HG02870 (cell line): Measurements from ENCODE around the gene SPAG16.

Source experiments
- ATAC-seq: cut with Tn5 transposase; IDR thresholded peaks from one replicate; pipeline ENCODE4 v1.9.1; 2021; ENCODE audit warnings: mild to moderate bottlenecking, moderate library complexity; ENCODE audit not compliant: unreplicated experiment

SPAG16 gene

DNA sequence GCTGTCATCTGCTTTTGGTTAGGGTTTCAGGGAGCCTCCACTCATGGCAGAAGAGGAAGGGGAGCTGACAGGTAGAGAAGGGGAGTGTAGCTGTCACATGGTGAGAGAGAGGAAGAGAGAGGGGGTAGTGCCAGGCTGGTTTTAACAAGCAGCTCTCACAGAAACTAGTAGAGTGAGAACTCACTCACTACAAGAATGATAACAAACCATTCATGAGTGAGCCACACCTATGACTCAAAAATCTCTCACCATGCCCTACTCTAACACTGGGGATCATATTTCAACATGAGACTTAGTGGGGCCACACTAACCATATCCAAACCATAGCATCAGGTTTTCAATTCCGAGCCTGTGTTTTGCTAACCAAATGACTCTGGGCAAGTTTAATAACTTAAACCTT is 851.7 kb downstream of the SPAG16 start:
- ATAC-seq, result no peak

DNA sequence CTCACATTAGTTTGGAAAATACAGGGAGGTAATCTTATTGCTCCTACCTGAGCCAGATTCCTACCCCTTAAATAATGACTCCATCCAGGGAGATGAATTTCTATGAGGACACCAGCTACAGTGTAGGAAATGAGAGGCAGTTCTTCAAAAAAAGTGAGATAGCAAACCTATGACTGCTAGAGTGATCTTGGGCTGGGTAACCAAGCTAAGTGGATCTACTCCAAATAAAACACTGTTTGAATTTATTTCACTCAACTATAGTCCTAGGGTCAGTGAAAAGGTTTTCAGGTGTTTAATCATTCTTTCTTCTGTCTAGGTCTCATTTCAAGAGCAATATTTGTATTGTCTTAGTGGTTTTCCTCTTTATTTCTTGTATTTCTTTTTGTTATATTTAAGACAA is 854.5 kb downstream of the SPAG16 start:
- ATAC-seq, result no peak

DNA sequence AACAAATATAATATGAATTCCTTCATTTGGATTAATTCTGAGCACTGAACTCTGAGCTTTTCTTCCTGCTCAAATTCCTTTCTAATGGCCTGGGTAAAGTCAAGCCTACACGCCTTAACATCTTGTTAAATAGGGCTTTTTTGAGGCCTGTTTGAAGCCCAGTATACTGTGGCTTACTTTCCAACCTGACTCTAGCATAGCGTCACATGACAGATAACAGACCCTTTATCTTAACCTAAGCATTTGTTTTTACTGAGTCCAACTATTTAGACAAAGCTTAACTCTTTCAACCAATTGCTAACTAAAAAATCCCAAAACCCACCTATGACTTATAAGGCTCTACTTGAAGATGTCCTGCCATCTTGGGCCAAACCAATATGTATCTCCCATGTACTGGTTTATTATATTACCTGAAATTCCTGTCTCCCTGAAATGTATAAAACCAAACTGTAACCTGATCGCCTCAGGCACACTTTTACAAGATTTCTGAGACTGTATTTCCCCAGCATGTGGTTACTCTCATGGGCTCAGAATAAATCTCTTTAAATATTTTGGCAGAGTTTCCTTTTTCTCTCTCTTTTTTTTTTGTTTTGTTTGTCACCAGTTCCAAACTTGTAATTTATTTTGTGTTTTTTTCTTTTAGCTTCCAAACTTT is 855.5 kb downstream of the SPAG16 start:
- no peak for ATAC-seq

DNA sequence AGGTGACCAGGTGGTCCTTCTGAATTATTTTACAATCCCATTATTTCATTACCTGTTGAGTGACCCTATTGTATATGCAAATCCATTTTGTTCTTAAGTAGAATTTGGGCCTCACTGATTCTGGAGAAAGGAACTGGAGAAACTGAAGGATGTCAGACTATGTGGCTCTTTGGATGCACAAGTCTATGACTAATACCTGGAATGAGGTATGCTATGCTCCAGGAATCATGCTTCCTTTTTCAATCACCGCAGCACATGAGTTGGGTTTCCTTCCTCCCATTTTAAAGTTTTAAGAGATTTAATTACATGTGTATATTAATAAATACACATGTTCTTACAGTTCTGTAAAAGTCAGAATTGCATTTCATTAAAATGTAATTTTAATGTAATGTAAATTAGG is 872.7 kb downstream of the SPAG16 start:
- peak; percentile 69 for ATAC-seq

DNA sequence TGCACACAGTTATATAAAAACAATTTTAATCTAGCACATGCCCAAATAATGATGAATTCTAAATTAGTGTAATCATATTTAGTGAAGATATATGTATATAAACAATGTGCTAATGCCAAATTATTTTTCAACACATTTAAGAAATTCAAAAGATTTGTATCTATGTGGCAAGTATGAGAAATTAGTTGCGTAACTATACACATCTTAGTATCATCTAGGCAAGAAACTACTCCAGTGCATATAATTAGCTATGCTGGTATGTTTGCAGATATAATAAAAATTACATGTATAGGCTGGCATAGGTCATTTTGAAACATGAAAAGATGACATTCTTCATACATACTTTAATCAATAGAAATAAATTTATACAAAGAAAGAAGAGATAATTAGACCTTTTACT is 874.6 kb downstream of the SPAG16 start:
- no peak for ATAC-seq

DNA sequence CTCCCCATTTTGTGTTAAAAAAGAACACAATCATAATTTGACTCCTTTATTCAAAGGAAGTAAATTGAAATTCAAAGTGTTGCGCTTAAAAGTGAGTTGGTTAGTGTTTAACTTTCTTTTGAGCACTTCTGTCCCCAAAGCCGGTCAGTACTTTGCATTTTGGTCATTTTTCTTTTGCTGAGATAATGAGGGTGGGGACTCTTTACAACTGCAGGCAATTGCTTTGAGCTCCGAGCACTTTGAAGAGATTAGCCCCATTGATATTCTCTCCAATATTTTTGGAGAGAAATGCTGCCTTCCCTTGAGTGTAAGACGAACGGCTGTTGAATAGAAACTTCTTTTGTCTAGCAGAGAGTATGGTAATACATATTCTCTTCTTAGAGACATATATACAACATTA is 885.0 kb downstream of the SPAG16 start:
- no peak for ATAC-seq

DNA sequence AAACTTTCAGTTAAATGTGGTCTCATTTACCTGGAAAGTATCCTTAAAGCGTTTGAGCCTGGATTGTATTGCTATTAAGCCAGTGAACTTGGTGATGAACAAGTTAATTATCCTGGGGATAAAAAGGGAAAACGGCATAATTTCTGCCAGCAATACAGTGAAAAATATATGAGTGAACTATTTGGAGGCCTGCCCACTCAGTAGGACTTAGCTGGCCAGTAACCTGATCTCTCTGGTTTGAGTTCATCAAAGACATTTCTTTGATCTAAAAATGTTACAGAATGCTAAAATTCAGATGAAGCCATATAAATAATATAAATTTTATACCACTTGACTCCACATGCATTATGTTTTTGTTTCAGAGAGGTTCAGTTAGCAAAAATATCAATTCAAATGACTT is 885.5 kb downstream of the SPAG16 start:
- no peak for ATAC-seq

DNA sequence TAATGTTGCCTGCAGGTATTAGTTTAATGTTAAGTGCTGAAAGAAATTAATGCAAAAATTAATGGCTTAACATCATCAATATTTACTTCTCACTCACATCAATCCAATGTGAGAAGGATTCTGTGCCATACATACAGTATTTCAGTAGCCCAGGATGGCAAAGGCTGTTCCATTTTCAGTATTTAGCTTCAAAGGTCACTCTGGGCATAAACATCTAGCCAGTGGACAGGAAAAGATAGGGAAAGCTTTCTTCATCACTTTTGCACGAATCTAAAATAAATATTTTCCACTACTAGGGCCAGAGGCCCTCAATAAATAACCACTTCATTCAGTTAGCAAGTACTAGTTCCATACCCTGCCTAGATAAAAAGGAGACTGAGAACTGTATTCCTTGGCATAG is 890.3 kb downstream of the SPAG16 start:
- no peak for ATAC-seq

DNA sequence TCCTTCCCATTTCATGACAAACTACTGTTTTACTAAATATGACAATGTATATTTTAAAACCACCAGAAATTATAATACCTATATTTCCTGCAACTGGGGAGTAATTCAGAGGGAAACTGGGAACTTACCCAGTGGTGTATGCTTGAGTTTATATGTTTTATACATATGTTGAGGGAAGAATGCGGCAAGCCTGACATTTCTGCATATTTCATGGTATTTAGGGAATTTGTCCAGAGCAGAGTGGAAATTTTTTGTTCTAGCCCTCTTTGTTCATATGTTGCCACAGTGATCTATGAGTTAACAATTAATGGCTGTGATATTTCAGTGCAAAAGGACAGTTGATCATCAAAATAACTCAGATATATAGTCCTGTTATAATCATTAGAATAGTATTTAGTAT is 895.8 kb downstream of the SPAG16 start:
- no peak for ATAC-seq

DNA sequence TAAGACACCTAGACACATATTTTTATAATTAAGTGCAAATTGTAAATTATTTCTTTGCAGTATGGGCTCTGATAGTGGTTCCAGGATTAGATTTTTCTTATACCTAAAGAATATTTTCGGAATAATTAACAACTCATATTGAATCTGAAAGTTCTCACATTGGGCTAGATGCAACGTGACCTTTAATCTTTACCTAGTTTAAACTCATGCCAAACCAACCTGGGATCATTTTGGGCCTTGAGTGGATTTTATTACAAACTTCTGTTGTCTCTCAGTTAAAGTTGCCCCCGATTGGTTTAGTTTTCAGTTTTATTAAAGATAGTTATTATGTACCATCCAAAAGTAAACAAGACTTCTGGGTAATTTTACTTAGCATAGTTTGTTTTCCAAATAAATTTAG is 896.4 kb downstream of the SPAG16 start:
- ATAC-seq, result no peak

DNA sequence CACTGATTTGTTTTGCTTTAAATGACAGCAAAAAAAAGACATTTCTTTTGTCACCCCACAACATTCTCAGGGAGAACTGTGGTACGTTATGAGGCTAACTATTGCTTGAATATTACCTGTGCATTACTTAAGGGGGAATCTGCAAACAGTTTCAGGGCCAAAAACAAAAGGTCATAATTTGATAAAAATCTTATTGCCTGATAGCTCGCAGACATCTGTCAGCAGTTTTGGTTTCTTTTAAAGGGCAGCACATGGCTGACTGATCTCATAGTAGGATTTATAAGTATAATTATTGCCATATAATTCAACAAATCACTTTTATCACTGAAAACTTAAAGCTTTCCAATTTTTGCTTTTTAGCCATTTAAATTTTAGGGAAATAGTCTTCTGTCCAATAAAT is 900.2 kb downstream of the SPAG16 start:
- no peak for ATAC-seq

DNA sequence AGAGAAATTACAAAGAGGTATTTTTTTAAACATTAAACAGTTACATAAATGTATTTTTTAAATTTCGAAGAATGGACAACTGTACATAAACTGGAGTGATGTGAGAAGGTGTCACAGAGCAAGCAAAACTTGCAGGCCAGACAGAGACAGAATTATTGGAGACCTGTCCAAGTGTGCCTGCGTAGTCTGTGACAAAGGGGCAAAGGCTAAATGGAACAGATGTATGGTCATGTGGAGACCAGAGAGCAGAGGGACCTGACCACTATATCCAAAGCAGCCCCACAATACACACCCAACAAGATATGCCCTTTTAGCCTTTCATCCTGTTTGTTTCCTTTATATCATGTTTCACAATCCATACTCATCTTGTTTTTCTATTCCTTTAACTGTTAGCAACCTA is 901.3 kb downstream of the SPAG16 start:
- no peak for ATAC-seq

DNA sequence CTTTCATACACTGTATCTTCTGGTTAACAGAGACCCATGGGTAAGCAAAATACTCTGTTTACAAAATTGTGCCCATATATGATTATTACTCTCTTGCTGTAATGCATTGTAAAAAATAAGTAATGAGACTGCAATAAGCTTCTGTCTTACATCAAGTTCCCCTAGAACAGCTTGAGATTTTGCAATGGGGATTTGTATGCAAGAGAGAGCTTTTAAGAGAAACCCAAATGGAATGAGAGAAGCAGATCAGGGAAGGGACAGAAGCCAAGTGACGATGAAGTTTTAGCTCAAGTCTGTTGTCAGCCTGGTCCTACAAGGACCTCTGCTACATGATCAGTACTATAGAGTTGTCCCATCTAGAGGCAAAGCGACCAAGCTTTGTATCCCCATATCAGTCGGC is 908.4 kb downstream of the SPAG16 start:
- ATAC-seq, result no peak

DNA sequence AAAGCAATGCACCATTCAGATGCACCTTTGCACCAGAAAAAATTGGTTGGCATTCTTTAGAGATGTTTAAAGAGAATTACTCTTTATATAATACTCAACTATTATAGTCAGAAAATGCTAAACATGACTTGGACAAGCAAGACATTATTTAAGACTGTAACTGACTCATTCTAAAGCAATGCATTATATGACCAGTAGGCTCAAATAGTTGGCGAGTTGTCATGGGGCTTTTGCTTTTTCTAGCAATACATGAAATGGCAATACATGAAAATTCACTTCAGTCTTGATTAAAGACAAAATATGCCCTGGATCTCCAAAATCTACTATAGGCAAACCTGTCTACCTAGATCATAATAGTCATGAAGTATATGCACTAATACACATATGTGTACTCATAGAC is 909.7 kb downstream of the SPAG16 start:
- ATAC-seq, result no peak

DNA sequence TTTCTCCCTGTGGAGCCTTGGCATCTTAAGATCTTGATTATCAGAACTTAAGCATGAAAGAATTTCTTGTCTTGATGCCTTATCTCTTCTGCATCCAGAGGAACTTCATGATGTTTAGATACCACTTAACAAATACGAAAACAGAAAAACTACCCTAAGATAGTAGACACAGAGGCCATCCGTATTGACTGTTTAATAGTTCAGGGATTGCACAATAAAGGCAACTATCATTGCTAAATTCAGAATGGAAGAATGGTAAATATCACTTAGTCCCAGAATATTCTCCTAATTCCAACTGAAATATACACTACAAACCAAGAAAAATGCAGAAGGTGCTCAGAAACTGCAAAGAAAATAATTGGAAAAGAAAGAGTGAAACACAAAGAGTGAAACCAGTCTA is 912.0 kb downstream of the SPAG16 start:
- ATAC-seq, result no peak

DNA sequence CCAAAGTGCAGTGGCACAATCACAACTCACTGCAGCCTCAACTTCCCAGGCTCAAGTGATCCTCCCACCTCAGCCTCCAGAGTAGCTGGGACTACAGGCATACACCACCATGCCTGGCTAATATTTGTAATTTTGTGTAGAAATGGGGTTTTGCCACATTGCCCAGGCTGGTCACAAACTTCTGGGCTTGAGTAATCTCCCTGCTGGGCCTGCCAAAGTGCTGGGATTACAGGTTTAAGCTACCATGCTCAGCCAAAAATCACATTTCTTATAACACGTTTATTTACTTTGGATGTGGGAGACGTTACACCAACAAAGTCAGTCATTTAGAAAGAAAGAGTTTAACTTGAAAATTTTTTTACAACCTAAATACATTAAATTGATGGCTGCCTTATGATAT is 917.6 kb downstream of the SPAG16 start:
- ATAC-seq, result no peak

DNA sequence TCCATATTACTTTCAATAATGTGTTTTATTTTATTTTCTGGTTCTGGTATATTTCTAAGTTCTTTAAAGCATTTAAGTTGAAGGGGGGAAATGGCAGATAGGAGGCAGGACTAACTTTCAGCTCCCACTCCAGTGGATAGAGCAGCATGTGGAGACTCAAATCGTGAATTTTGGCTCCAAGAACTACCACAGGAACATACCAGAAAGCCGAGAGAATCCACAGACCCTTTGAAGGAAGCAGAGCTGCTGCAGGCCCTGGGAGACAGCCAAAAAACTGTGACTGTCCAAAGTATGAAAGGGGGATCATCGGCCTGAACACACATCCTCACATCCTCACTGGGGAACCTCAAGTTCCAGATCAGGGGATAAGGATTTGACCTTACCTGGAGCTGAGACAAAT is 919.0 kb downstream of the SPAG16 start:
- ATAC-seq, result no peak

DNA sequence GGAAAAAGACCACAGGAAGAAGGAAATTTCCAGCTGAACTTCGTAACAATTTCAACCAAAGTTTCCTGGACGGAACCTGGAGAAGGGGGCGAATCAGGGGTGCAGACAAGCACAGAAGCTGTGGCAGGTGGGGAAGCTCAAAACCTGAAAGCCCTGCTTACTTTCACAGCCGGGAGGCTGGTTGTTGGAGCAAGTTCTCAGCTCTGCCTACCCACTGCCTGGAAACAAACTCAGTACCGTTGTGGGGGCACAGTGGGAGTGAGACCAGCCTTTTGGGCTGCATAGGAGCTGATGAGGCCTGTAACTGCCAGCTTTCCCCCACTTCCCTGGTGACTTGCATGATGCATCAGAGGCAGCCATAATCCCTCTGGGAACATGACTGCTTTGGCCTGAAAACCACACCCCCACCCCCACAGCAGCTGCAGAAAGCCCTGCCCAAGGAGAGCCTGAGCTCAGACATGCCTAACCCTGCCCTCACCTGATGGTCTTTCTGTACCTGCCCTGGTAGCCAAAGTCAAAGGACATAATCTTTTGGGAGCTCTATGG is 919.6 kb downstream of the SPAG16 start:
- ATAC-seq, result no peak

DNA sequence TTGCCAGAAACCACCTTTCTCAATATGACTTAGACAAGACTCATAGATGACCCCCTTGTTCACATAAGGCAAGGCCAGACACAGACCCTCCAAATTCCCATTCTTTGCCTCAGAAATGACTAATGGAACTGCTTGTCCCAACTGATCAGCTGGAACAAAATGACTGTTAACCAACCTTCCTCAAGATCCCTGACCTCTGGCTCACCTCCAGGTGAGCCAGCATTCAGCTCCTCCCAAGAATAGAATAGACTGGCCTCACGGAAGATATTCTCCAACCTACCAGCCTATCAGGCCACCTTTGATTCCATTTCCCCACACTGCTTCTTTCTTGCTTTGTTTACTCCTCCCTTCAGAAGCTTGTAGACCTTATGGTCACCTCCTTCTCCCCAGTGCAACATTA is 930.8 kb downstream of the SPAG16 start:
- no peak for ATAC-seq

DNA sequence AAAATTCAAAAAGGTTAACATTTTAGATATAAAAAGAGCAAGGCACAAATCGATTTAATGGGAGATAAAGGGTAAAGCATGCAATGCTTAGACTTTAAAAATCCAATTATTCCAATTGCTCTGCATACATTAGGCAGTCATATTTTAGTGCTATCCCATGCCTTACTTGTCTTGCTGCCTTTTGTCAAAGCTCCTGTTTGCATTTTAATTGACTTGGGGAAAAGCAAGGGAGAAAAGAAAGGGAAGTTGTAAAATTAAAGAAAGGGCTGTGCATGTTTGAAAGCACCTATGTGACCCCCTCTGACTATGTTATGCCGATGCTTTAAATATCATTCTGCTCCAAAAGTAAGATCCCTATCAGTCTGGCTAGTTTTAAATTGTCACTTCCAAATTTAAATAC is 932.9 kb downstream of the SPAG16 start:
- ATAC-seq, result no peak

DNA sequence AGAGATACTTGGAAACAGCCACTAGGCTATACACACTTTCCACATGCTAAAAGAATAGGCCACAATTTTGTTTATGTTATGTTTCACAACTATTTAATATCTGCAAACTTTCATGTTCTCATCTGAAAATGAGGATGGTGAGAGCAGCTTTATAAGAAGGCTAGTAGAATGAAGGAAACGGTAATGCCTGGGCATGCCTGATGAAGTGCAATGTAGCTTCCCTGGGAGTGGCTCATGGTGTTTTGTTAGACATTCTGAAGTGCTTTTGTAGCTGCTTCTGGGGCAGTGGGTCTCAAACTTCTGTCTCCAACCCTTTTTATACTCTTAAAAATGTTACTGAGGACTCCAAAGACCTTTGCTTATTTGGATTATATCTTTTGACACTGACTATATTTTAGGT is 933.3 kb downstream of the SPAG16 start:
- no peak for ATAC-seq

DNA sequence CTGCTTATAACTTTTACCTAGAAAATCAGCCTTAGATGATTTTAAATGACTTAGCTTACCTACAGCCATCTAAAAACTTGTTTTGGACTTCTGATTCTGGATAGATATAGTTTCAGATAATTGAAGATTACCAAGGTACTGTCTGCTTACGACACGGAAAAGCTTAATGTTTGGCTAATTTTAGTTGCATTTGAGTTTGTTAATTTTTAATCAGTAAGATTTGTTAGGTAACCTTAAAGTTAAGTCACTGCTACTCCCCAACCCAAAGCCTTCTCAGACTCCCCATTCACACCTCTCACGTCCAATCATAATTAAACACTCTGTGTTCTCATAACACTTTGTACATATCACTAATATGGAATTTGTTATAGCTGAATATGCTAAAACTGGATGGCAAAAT is 936.0 kb downstream of the SPAG16 start:
- ATAC-seq, result no peak

DNA sequence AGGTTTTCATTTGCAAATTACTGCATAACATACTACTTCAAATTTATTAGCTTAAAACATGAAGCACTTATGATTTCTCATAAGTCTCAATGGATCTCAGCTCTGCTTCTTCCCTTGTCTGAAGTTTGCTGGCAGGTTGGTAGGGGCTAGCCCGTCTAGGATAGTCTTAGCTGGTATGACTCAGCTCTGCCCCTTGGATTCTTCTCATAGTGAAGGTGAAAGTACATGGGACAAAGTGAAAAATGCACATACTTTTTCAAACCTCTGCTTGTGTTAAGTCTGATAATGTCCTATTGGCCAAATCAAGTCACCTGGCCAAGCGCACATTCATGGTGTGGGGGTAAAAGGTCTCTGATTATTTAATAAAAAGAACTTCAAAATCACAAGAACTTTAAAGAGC is 941.8 kb downstream of the SPAG16 start:
- no peak for ATAC-seq
